GM19043 (cell line): ENCODE results near the gene PLEKHM3.

ENCODE experiments used
- ATAC-seq: cut with Tn5 transposase; IDR thresholded peaks from one replicate; pipeline ENCODE4 v1.9.1; 2021; ENCODE audit warnings: low read depth; ENCODE audit not compliant: unreplicated experiment

Gene PLEKHM3

GRCh38 chr2:207897541-207898353 is 127.6 kb downstream of the PLEKHM3 start:
- ATAC-seq = no peak

- no peak for ATAC-seq
Observed at GRCh38 chr2:207896525-207897285, 128.6 kb downstream of the PLEKHM3 start.

- ATAC-seq = no peak
Observed at GRCh38 chr2:207895274-207895860, 130.0 kb downstream of the PLEKHM3 start.

GRCh38 chr2:207892716-207893402 is 132.5 kb downstream of the PLEKHM3 start:
- no peak for ATAC-seq

- no peak for ATAC-seq
Observed at GRCh38 chr2:207891086-207891844, 134.1 kb downstream of the PLEKHM3 start.

- ATAC-seq = no peak
Observed at GRCh38 chr2:207887500-207887899, 137.8 kb downstream of the PLEKHM3 start.

GRCh38 chr2:207885010-207885409 is 140.3 kb downstream of the PLEKHM3 start:
- no peak for ATAC-seq

GRCh38 chr2:207884127-207884526 is 141.2 kb downstream of the PLEKHM3 start:
- no peak for ATAC-seq

- peak; percentile 62 for ATAC-seq
Observed at GRCh38 chr2:207883002-207883780, 142.1 kb downstream of the PLEKHM3 start.

- no peak for ATAC-seq
Observed at GRCh38 chr2:207881902-207882301, 143.4 kb downstream of the PLEKHM3 start.

- ATAC-seq = no peak
Observed at GRCh38 chr2:207879536-207879935, 145.8 kb downstream of the PLEKHM3 start.

GRCh38 chr2:207876842-207877535 is 148.3 kb downstream of the PLEKHM3 start:
- ATAC-seq = no peak

- ATAC-seq = no peak
Observed at GRCh38 chr2:207875473-207876212, 149.7 kb downstream of the PLEKHM3 start.

GRCh38 chr2:207873794-207874193 is 151.5 kb downstream of the PLEKHM3 start:
- peak; percentile 56 for ATAC-seq

GRCh38 chr2:207871911-207872310 is 153.4 kb downstream of the PLEKHM3 start:
- ATAC-seq = no peak

- no peak for ATAC-seq
Observed at GRCh38 chr2:207871506-207871905, 153.8 kb downstream of the PLEKHM3 start.

GRCh38 chr2:207870814-207871213 is 154.5 kb downstream of the PLEKHM3 start:
- ATAC-seq = no peak
